GM12878 (cell line): Measurements from ENCODE around the gene RAB11FIP2. TPM values are rescaled to one million over a fixed set of nuclear protein-coding genes. Genes with fewer than 3 reads are reported as not detected.
A peak's percentile ranks its signal among the peaks of the same experiment; 100 is the strongest.

Experiments used
- ATAC-seq: fragments of 200-7000 bp; cut with Tn5 transposase; 3 replicates; pipeline ENCODE4 v1.9.1; 2020; ENCODE audit warnings: mild to moderate bottlenecking, moderate library complexity
- BruUV-seq: library from RNA; stranded (reverse); fragments of 400-500 nt; replicated peaks from 2 replicates; lab custom pipeline; 2021; lab: Mats Ljungman, UMichigan
- CTCF ChIA-PET: fragments of 300-600 bp; sonication (Branson Sonifier 250); formaldehyde crosslinking; extraction: SDS; loops from one replicate; lab custom pipeline; 2021; ENCODE audit warnings: inconsistent platforms; lab: Yijun Ruan, JAX
- POLR2A ChIA-PET: fragments of 350-600 bp; formaldehyde crosslinking; extraction: SDS; loops from one replicate; lab custom pipeline; 2021; ENCODE audit warnings: inconsistent platforms; lab: Charles Lee
- RAD21 ChIA-PET: fragments of 300-600 bp; sonication (Branson Sonifier 250); formaldehyde crosslinking; loops from one replicate; lab custom pipeline; 2023; ENCODE audit warnings: antibody characterized with exemption; ENCODE audit not compliant: unreplicated experiment; lab: Charles Lee
- SMC1A ChIA-PET: fragments of 300-600 bp; sonication (Branson Sonifier 250); formaldehyde crosslinking; loops from one replicate; lab custom pipeline; 2023; ENCODE audit not compliant: unreplicated experiment, uncharacterized antibody; lab: Charles Lee
- DNase-seq: peaks from one replicate; pipeline ENCODE4 v3.0.0-alpha.2; 2011; ENCODE audit warnings: low read depth, low spot score
- FAIRE-seq: peaks from 3 replicates; lab custom pipeline; 2011; peaks lifted over from hg19 to GRCh38; lab: Jason Lieb, UNC
- H2AFZ ChIP-seq: 2 replicates; pipeline ENCODE4 v1.6.0; 2011; ENCODE audit warnings: low read depth, low read length, control low read depth; ENCODE audit not compliant: control insufficient read depth
- H3K27ac ChIP-seq: 2 replicates; pipeline ENCODE4 v1.5.1; 2011; ENCODE audit warnings: control low read depth; ENCODE audit not compliant: control insufficient read depth, insufficient read depth
- H3K27me3 ChIP-seq, 2 experiments: replicated peaks in 1 of 2; 2 replicates each; pipeline versions ENCODE4 v1.6.0 to v1.6.1; 2011; ENCODE audit warnings: low read length in 1 of 2; ENCODE audit not compliant: control insufficient read depth in 2 of 2, insufficient read depth in 2 of 2
- H3K36me3 ChIP-seq, 2 experiments: 2 replicates each; pipeline ENCODE4 v1.5.1; 2011; ENCODE audit warnings: low read length in 1 of 2; ENCODE audit not compliant: control insufficient read depth in 2 of 2, insufficient read depth in 2 of 2
- H3K4me1 ChIP-seq: 2 replicates; pipeline ENCODE4 v1.6.1; 2011; ENCODE audit warnings: mild to moderate bottlenecking, low read length, moderate library complexity, mixed read lengths; ENCODE audit not compliant: control insufficient read depth, insufficient read depth
- H3K4me2 ChIP-seq: 2 replicates; pipeline ENCODE4 v1.6.0; 2011; ENCODE audit warnings: control low read depth; ENCODE audit not compliant: control insufficient read depth, insufficient read depth
- H3K4me3 ChIP-seq: fragments of 200-600 bp; sonication (generic); 2 replicates; pipeline ENCODE4 v1.5.1; 2016
- H3K79me2 ChIP-seq: 2 replicates; pipeline ENCODE4 v1.6.0; 2011; ENCODE audit warnings: low read length; ENCODE audit not compliant: control insufficient read depth, insufficient read depth
- H3K9ac ChIP-seq: 2 replicates; pipeline ENCODE4 v1.8.0; 2011; ENCODE audit warnings: low read length, control low read depth, mixed read lengths; ENCODE audit not compliant: control insufficient read depth, insufficient read depth
- H3K9me3 ChIP-seq: replicated peaks from 3 replicates; pipeline ENCODE4 v1.5.1; 2011; ENCODE audit warnings: mild to moderate bottlenecking, low read length; ENCODE audit not compliant: control insufficient read depth, insufficient read depth
- H4K20me1 ChIP-seq: 2 replicates; pipeline ENCODE4 v1.6.0; 2011; ENCODE audit not compliant: control insufficient read depth, insufficient read depth
- EP300 ChIP-seq, 2 experiments: fragments of 150-350 bp in 1 of 2; IDR thresholded peaks; 2 replicates each; pipeline ENCODE4 v1.6.1; 2011 to 2012; ENCODE audit warnings: low read depth in 2 of 2, low read length in 2 of 2, borderline replicate concordance in 1 of 2, improper control_type of control experiment in 1 of 2, inconsistent platforms in 1 of 2; ENCODE audit not compliant: control insufficient read depth in 1 of 2
- KLF5 ChIP-seq: fragments of 450-650 bp; IDR thresholded peaks from 2 replicates; pipeline ENCODE4 v1.6.1; 2014; ENCODE audit warnings: mild to moderate bottlenecking; ENCODE audit not compliant: partially characterized antibody
- NR2C1 ChIP-seq: fragments of 450-650 bp; IDR thresholded peaks from 2 replicates; pipeline ENCODE4 v1.6.1; 2017; ENCODE audit warnings: antibody characterized with exemption, mild to moderate bottlenecking, moderate library complexity
- POLR2AphosphoS5 ChIP-seq: IDR thresholded peaks from 2 replicates; pipeline ENCODE4 v1.6.1; 2011; ENCODE audit warnings: mild to moderate bottlenecking, low read length, inconsistent platforms
- TBL1XR1 ChIP-seq: IDR thresholded peaks from 2 replicates; pipeline ENCODE4 v1.6.1; 2012; ENCODE audit warnings: low read depth, low read length, improper control_type of control experiment
- ZNF24 ChIP-seq: fragments of 450-650 bp; IDR thresholded peaks from 2 replicates; pipeline ENCODE4 v1.6.1; 2017; ENCODE audit warnings: antibody characterized with exemption, mild to moderate bottlenecking
- WGBS: methylation state at CpG from one replicate; pipeline ENCODE4 v1.1.6; 2016; ENCODE audit warnings: low lambda C conversion rate; ENCODE audit not compliant: insufficient replicate concordance, insufficient coverage; ENCODE audit errors: missing lambda C conversion rate; 5-methylcytosine and 5-hydroxymethylcytosine counted together
- in situ Hi-C: fragments of 300-500 bp; cut with MboI; formaldehyde crosslinking; loops from 9 replicates; pipeline ENCODE4 v1.14.3; 2018; ENCODE audit warnings: mixed read lengths
- intact Hi-C: fragments of 100-400 bp; cut with micrococcal nuclease; formaldehyde crosslinking; loops from one replicate; pipeline ENCODE4 v1.14.2; 2022; ENCODE audit not compliant: unreplicated experiment
- polyA plus RNA-seq, 11 experiments: library from polyadenylated mRNA; depleted of rRNA in 4 of 11; unstranded in 6 of 11; stranded (reverse) in 5 of 11; fragments of >200 nt; fragmentation: Nextera tagmentation in 4 of 11; fragmentation: Illumina TruSeq in 1 of 11; extraction: Ambion mirVana in 4 of 11; extraction: Trizol in 1 of 11; gene quantifications; 1 replicate in 1 of 11; 2 replicates in 10 of 11; pipeline versions ENCODE4 v1.2.1 to v1.2.3, GENCODE V29; 2011 to 2016; ENCODE audit warnings: inconsistent platforms in 2 of 11, missing spikeins in 2 of 11, low read depth in 1 of 11
- total RNA-seq, 4 experiments: library from RNA; depleted of rRNA in 3 of 4; stranded (reverse); fragments of >200 nt in 3 of 4; fragmentation: Illumina TruSeq in 1 of 4; extraction: Trizol in 1 of 4; gene quantifications; 2 replicates each; pipeline versions ENCODE4 v1.2.1 to v1.2.3, GENCODE V29; 2013 to 2021
- TF ChIP-seq, protein P1 (sequence below): fragments of 450-650 bp; IDR thresholded peaks from 2 replicates; pipeline ENCODE4 v1.6.1; 2018; ENCODE audit warnings: borderline replicate concordance, mild to moderate bottlenecking; ENCODE audit not compliant: partially characterized antibody
- TF ChIP-seq, protein P2 (sequence below): fragments of 450-650 bp; IDR thresholded peaks from 2 replicates; pipeline ENCODE4 v1.6.1; 2017; ENCODE audit warnings: mild to moderate bottlenecking, low read depth, inconsistent platforms; ENCODE audit not compliant: poor library complexity, severe bottlenecking
- TF ChIP-seq, protein P3 (sequence below): IDR thresholded peaks from 2 replicates; pipeline ENCODE4 v1.6.1; 2012; ENCODE audit warnings: low read depth, low read length, improper control_type of control experiment

Gene RAB11FIP2
- total and polyA plus RNA-seq, 10 of the 15 experiments (the other 5 are each of a cell fraction or from before 2014, with no cell fraction given): 1.8 to 16.7 (median 4.3) TPM

DNA sequence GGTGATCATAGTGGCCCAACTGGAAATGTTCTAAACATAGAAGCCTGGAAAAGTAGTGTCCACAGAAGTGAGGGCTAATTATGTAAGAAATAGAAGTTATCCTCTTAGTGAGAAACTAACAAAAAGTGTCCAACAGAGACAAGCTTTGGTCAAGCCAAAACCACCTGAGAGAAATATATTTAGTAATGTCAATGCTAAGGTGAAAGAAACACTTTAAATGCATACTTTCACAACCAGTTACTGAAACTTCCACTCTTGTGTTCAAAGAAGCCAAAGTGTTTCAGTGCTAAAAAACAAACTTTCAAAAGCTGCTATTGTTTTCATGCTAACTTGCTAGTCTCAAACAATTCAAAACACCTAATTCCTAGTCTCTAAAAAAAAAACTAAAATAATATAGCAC, 18.1 kb downstream of the RAB11FIP2 start (continued):
- TF ChIP-seq EP300 (IDR thresholded peaks at IDR 0.05; ENCODE audit: borderline replicate concordance in 1 of 2, control insufficient read depth in 1 of 2, low read depth in 2 of 2, low read length in 2 of 2) (peak; percentile 40 to 68; a peak in 3 of 4 replicates), POLR2AphosphoS5 (no peak)
- TF ChIP-seq, all 136 proteins: peak for 17

DNA sequence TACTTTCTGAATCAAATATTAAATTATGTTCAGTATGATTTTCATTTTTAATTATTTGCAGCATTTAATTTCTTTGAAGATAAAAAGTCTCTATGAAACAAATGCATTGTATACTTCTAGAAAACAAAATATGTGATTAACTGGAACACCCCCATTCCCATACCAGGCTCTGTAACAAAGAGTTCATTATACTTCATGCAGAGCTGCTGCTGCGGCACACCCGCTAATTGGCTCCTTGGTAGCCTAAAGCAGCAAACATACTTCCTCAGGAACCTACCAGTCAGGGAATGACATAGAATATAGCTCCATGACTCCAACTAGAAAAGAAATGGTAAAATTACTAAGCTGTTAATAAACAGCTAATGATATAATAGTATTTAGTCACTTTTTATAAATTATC, 19.3 kb downstream of the RAB11FIP2 start:
- H3K36me3 ChIP-seq: peaks cover 0 to 2% of the 10 kb centered on the region in 2 experiments; a peak in 2 of 4 replicates
- H2AFZ ChIP-seq: no peak overlapping the region
- TF ChIP-seq, protein P1, sequence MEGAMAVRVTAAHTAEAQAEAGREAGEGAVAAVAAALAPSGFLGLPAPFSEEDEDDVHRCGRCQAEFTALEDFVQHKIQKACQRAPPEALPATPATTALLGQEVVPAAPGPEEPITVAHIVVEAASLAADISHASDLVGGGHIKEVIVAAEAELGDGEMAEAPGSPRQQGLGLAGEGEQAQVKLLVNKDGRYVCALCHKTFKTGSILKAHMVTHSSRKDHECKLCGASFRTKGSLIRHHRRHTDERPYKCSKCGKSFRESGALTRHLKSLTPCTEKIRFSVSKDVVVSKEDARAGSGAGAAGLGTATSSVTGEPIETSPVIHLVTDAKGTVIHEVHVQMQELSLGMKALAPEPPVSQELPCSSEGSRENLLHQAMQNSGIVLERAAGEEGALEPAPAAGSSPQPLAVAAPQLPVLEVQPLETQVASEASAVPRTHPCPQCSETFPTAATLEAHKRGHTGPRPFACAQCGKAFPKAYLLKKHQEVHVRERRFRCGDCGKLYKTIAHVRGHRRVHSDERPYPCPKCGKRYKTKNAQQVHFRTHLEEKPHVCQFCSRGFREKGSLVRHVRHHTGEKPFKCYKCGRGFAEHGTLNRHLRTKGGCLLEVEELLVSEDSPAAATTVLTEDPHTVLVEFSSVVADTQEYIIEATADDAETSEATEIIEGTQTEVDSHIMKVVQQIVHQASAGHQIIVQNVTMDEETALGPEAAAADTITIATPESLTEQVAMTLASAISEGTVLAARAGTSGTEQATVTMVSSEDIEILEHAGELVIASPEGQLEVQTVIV: no peak
- TF ChIP-seq ZNF24 (no peak), NR2C1 (no peak), TBL1XR1 (no peak), KLF5 (no peak)
- TF ChIP-seq, protein P2, sequence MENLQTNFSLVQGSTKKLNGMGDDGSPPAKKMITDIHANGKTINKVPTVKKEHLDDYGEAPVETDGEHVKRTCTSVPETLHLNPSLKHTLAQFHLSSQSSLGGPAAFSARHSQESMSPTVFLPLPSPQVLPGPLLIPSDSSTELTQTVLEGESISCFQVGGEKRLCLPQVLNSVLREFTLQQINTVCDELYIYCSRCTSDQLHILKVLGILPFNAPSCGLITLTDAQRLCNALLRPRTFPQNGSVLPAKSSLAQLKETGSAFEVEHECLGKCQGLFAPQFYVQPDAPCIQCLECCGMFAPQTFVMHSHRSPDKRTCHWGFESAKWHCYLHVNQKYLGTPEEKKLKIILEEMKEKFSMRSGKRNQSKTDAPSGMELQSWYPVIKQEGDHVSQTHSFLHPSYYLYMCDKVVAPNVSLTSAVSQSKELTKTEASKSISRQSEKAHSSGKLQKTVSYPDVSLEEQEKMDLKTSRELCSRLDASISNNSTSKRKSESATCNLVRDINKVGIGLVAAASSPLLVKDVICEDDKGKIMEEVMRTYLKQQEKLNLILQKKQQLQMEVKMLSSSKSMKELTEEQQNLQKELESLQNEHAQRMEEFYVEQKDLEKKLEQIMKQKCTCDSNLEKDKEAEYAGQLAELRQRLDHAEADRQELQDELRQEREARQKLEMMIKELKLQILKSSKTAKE: no peak
- TF ChIP-seq, protein P3, sequence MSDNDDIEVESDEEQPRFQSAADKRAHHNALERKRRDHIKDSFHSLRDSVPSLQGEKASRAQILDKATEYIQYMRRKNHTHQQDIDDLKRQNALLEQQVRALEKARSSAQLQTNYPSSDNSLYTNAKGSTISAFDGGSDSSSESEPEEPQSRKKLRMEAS: no peak
- no peak overlapping the region for H3K4me3 ChIP-seq
- H3K79me2 ChIP-seq: no peaks in the 10 kb centered on the region
- intact Hi-C loops (no loop called here), in situ Hi-C loops (no loop called here)
- H3K4me1 ChIP-seq: peaks cover 10% of the 10 kb centered on the region; the same call in 1 of the 2 replicates
- ATAC-seq (no peak), FAIRE-seq (no peak), DNase-seq (no peak)
- CTCF ChIA-PET: interaction anchor here (0.7 to 1.3 kb wide), 2 partner anchors 9 to 16 kb away, joined by 3 read pairs; no protein-coding TSS in a partner anchor
- SMC1A ChIA-PET: interaction anchor here (0.8 to 4.4 kb wide), 8 partner anchors 9 to 79 kb away, joined by 3 to 31 read pairs (median 4); no protein-coding TSS in a partner anchor
- no peak overlapping the region for H3K27ac ChIP-seq
- WGBS: 100% methylated on average over 2 of the region's 2 CpGs
- RAD21 ChIA-PET: interaction anchor here (1.0 to 1.4 kb wide), 7 partner anchors 14 to 405 kb away, joined by 3 to 9 read pairs (median 3); no protein-coding TSS in a partner anchor
- no TSS peak for BruUV-seq
- no peaks in the 10 kb centered on the region for H4K20me1 ChIP-seq
- H3K27me3 ChIP-seq: no peaks in the 10 kb centered on the region
- H3K9me3 ChIP-seq: no peaks in the 10 kb centered on the region
- H3K4me2 ChIP-seq: no peak overlapping the region
- no peak overlapping the region for H3K9ac ChIP-seq
- POLR2A ChIA-PET: no interaction called here
